H9 (cell line): ENCODE measurements around the gene OTOGL. TPM values are rescaled to one million over a fixed set of nuclear protein-coding genes. Genes with fewer than 3 reads are reported as not detected.

Experiments used
- DNase-seq: peaks from one replicate; pipeline ENCODE4 v3.0.0-alpha.2; 2017
- H2AFZ ChIP-seq: one replicate; pipeline ENCODE4 v1.6.1; 2013; ENCODE audit warnings: mild to moderate bottlenecking, low read length, control low read depth, moderate library complexity
- H2AK5ac ChIP-seq: 2 replicates; pipeline ENCODE4 v1.6.1; 2013; ENCODE audit warnings: low read length, control low read depth, mixed read lengths; ENCODE audit not compliant: insufficient read length
- H2BK120ac ChIP-seq: one replicate; pipeline ENCODE4 v1.6.1; 2013; ENCODE audit warnings: low read depth, mild to moderate bottlenecking, low read length, control low read depth, inconsistent platforms; ENCODE audit not compliant: poor library complexity, severe bottlenecking
- H2BK12ac ChIP-seq: 2 replicates; pipeline ENCODE4 v1.6.1; 2013; ENCODE audit warnings: low read length, control low read depth, mixed read lengths, low read depth; ENCODE audit not compliant: insufficient read length
- H2BK15ac ChIP-seq: 2 replicates; pipeline ENCODE4 v1.6.1; 2013; ENCODE audit warnings: low read depth, low read length, control low read depth
- H2BK20ac ChIP-seq: one replicate; pipeline ENCODE4 v1.6.1; 2013; ENCODE audit warnings: low read depth, mild to moderate bottlenecking, low read length, control low read depth, inconsistent platforms; ENCODE audit not compliant: poor library complexity, severe bottlenecking
- H2BK5ac ChIP-seq: 2 replicates; pipeline ENCODE4 v1.6.1; 2013; ENCODE audit warnings: low read length, control low read depth, mixed read lengths; ENCODE audit not compliant: insufficient read length
- H3K14ac ChIP-seq: 2 replicates; pipeline ENCODE4 v1.6.1; 2013; ENCODE audit warnings: low read length, control low read depth; ENCODE audit not compliant: insufficient read depth
- H3K18ac ChIP-seq: 2 replicates; pipeline ENCODE4 v1.6.1; 2013; ENCODE audit warnings: low read depth, mild to moderate bottlenecking, mixed read lengths, low read length, control low read depth; ENCODE audit not compliant: insufficient read length
- H3K23ac ChIP-seq: 2 replicates; pipeline ENCODE4 v1.6.1; 2013; ENCODE audit warnings: low read length, control low read depth, mixed read lengths, low read depth; ENCODE audit not compliant: insufficient read length
- H3K23me2 ChIP-seq: 2 replicates; pipeline ENCODE4 v1.6.1; 2013; ENCODE audit warnings: low read depth, mild to moderate bottlenecking, mixed read lengths, low read length, control low read depth; ENCODE audit not compliant: insufficient read length, poor library complexity, severe bottlenecking
- H3K27ac ChIP-seq: 2 replicates; pipeline ENCODE4 v1.5.1; 2013; ENCODE audit warnings: low read length, control low read depth, mixed read lengths, low read depth; ENCODE audit not compliant: insufficient read length
- H3K27me3 ChIP-seq: 2 replicates; pipeline ENCODE4 v1.6.1; 2013; ENCODE audit warnings: low read length, control low read depth, inconsistent platforms; ENCODE audit not compliant: insufficient read depth
- H3K4ac ChIP-seq: 2 replicates; pipeline ENCODE4 v1.6.1; 2013; ENCODE audit warnings: low read depth, mild to moderate bottlenecking, control low read depth, inconsistent platforms, low read length, moderate library complexity
- H3K4me1 ChIP-seq: 2 replicates; pipeline ENCODE4 v1.6.1; 2013; ENCODE audit warnings: low read length, control low read depth, inconsistent platforms; ENCODE audit not compliant: insufficient read depth
- H3K4me2 ChIP-seq: 2 replicates; pipeline ENCODE4 v1.6.1; 2013; ENCODE audit warnings: low read length, control low read depth, mixed read lengths; ENCODE audit not compliant: insufficient read length, insufficient read depth
- H3K56ac ChIP-seq: 2 replicates; pipeline ENCODE4 v1.6.1; 2013; ENCODE audit warnings: low read depth, mild to moderate bottlenecking, mixed read lengths, low read length, control low read depth; ENCODE audit not compliant: insufficient read length
- H3K79me1 ChIP-seq: 2 replicates; pipeline ENCODE4 v1.6.1; 2013; ENCODE audit warnings: low read depth, mild to moderate bottlenecking, moderate library complexity, low read length, control low read depth, inconsistent platforms; ENCODE audit not compliant: insufficient read depth, poor library complexity, severe bottlenecking
- H3K79me2 ChIP-seq: 2 replicates; pipeline ENCODE4 v1.6.1; 2013; ENCODE audit warnings: low read length, control low read depth, inconsistent platforms; ENCODE audit not compliant: insufficient read depth
- H3K9ac ChIP-seq: 2 replicates; pipeline ENCODE4 v1.6.1; 2013; ENCODE audit warnings: low read length, control low read depth, mixed read lengths; ENCODE audit not compliant: insufficient read length; ENCODE audit errors: extremely low read depth
- H3K9me3 ChIP-seq: one replicate; pipeline ENCODE4 v1.6.1; 2013; ENCODE audit warnings: low read depth, low read length, inconsistent platforms; ENCODE audit not compliant: control insufficient read depth
- H3T11ph ChIP-seq: one replicate; pipeline ENCODE4 v1.6.1; 2013; ENCODE audit warnings: mild to moderate bottlenecking, low read length, control low read depth, inconsistent platforms
- H4K20me1 ChIP-seq: one replicate; pipeline ENCODE4 v1.6.1; 2013; ENCODE audit not compliant: control insufficient read depth, insufficient read length, insufficient read depth
- H4K5ac ChIP-seq: 2 replicates; pipeline ENCODE4 v1.6.1; 2013; ENCODE audit warnings: low read depth, mild to moderate bottlenecking, mixed read lengths, low read length, control low read depth; ENCODE audit not compliant: insufficient read length
- H4K8ac ChIP-seq: replicated peaks from 2 replicates; pipeline ENCODE4 v1.6.1; 2013; ENCODE audit warnings: low read length, control low read depth, mixed read lengths, low read depth; ENCODE audit not compliant: insufficient read length
- H4K91ac ChIP-seq: 2 replicates; pipeline ENCODE4 v1.6.1; 2013; ENCODE audit warnings: low read depth, mild to moderate bottlenecking, moderate library complexity, mixed read lengths, low read length, control low read depth; ENCODE audit not compliant: insufficient read length
- H3K27ac Mint-ChIP-seq, 3 experiments: 2 replicates in 2 of 3; 3 replicates in 1 of 3; pipeline ENCODE4 v1.8.0; 2020 to 2021; ENCODE audit warnings: mixed read lengths in 3 of 3, mild to moderate bottlenecking in 1 of 3, moderate library complexity in 1 of 3
- H3K27me3 Mint-ChIP-seq: 2 replicates; pipeline ENCODE4 v1.8.0; 2021; ENCODE audit warnings: low read depth, mild to moderate bottlenecking, moderate library complexity, mixed read lengths
- H3K36me3 Mint-ChIP-seq, 3 experiments: 2 replicates in 2 of 3; 3 replicates in 1 of 3; pipeline ENCODE4 v1.8.0; 2020 to 2021; ENCODE audit warnings: low read depth in 3 of 3, mixed read lengths in 3 of 3; ENCODE audit not compliant: insufficient read depth in 1 of 3
- H3K4me1 Mint-ChIP-seq, 2 experiments: 2 replicates each; pipeline ENCODE4 v1.8.0; 2020; ENCODE audit warnings: mixed read lengths in 2 of 2
- H3K4me3 Mint-ChIP-seq, 2 experiments: 2 replicates in 1 of 2; 3 replicates in 1 of 2; pipeline ENCODE4 v1.8.0; 2020 to 2021; ENCODE audit warnings: mild to moderate bottlenecking in 2 of 2, mixed read lengths in 2 of 2, moderate library complexity in 1 of 2
- H3K9me3 Mint-ChIP-seq, 2 experiments: 2 replicates in 1 of 2; 3 replicates in 1 of 2; pipeline ENCODE4 v1.8.0; 2020; ENCODE audit warnings: mild to moderate bottlenecking in 2 of 2, mixed read lengths in 2 of 2, moderate library complexity in 1 of 2
- CTCF ChIP-seq: fragments of 200-600 bp; sonication (generic); conservative IDR thresholded peaks from 3 replicates; pipeline ENCODE4 v1.8.0; 2021; ENCODE audit warnings: antibody characterized with exemption, mild to moderate bottlenecking
- total RNA-seq: library from RNA; stranded (reverse); gene quantifications from 2 replicates; pipeline ENCODE4 v1.2.1, GENCODE V29; 2021

The OTOGL gene
- total RNA-seq, 1 experiment from 2014 or later = 0.11 TPM

GRCh38 chr12:80165746-80166145, 66.4 kb downstream of the OTOGL start:
- TF ChIP-seq CTCF = no peak
- Histone ChIP-seq H2AFZ (no peak overlapping the region), H3K9me3 (no peaks in the 10 kb centered on the region)

More at GRCh38 chr12:80165746-80166145, 66.4 kb downstream of the OTOGL start:
- no peak overlapping the region for H2BK20ac ChIP-seq
- H3K23ac ChIP-seq = no peak overlapping the region
- no peaks in the 10 kb centered on the region for H3K79me1 ChIP-seq
- no peak overlapping the region for H2BK120ac ChIP-seq
- no peaks in the 10 kb centered on the region for H3K23me2 ChIP-seq
- Mint-ChIP-seq H3K4me1 (no peaks in the 10 kb centered on the region), H3K27me3 (no peaks in the 10 kb centered on the region), H3K27ac (no peak overlapping the region), H3K9me3 (no peaks in the 10 kb centered on the region; a peak in 1 of 5 replicates), H3K36me3 (no peaks in the 10 kb centered on the region; a peak in 1 of 7 replicates), H3K4me3 (no peak overlapping the region)
- H3K14ac ChIP-seq = no peak overlapping the region
- H4K8ac ChIP-seq = no peak overlapping the region
- H3K56ac ChIP-seq = no peak overlapping the region
- H3K18ac ChIP-seq = no peak overlapping the region
- no peak overlapping the region for H2BK5ac ChIP-seq
- H2BK15ac ChIP-seq = no peak overlapping the region
- no peak overlapping the region for H2AK5ac ChIP-seq
- no peak overlapping the region for H3T11ph ChIP-seq
- H4K5ac ChIP-seq = no peak overlapping the region
- no peaks in the 10 kb centered on the region for H4K20me1 ChIP-seq
- no peaks in the 10 kb centered on the region for H3K4me1 ChIP-seq
- H3K79me2 ChIP-seq = no peaks in the 10 kb centered on the region
- H3K4me2 ChIP-seq = no peak overlapping the region
- H3K27ac ChIP-seq = no peak overlapping the region
- H3K4ac ChIP-seq = no peak overlapping the region
- no peak for DNase-seq
- no peak overlapping the region for H3K9ac ChIP-seq
- H2BK12ac ChIP-seq = no peak overlapping the region
- H4K91ac ChIP-seq = no peak overlapping the region
- no peaks in the 10 kb centered on the region for H3K27me3 ChIP-seq
